A673 (cell line): ENCODE results near the gene MEF2A. TPM values are rescaled to one million over a fixed set of nuclear protein-coding genes. Genes with fewer than 3 reads are reported as not detected.

Source experiments
- BruUV-seq: library from RNA; stranded (reverse); fragments of 400-500 nt; replicated peaks from 2 replicates; lab custom pipeline; 2021; lab: Mats Ljungman, UMichigan
- CTCF ChIA-PET: fragments of 300-600 bp; sonication (Branson Sonifier 250); formaldehyde crosslinking; loops from one replicate; lab custom pipeline; 2022; ENCODE audit warnings: antibody characterized with exemption; lab: Charles Lee
- POLR2A ChIA-PET: fragments of 300-600 bp; sonication (Branson Sonifier 250); formaldehyde crosslinking; loops from one replicate; lab custom pipeline; 2022; ENCODE audit warnings: antibody characterized with exemption; ENCODE audit not compliant: low non-redundant PET; lab: Charles Lee
- DNase-seq: peaks from one replicate; pipeline ENCODE4 v3.0.0-alpha.2; 2015; ENCODE audit warnings: low spot score
- H3K27ac ChIP-seq: fragments of 200-600 bp; sonication (generic); 2 replicates; pipeline ENCODE4 v1.5.1; 2016; ENCODE audit warnings: mixed run types, low read depth, mild to moderate bottlenecking, mixed read lengths, antibody characterized with exemption, low read length; ENCODE audit not compliant: poor library complexity, severe bottlenecking
- H3K27me3 ChIP-seq: fragments of 200-600 bp; sonication (generic); replicated peaks from 2 replicates; pipeline ENCODE4 v1.6.1; 2017; ENCODE audit warnings: mixed run types, low read depth, mild to moderate bottlenecking, mixed read lengths, antibody characterized with exemption, low read length; ENCODE audit not compliant: insufficient read depth, poor library complexity
- H3K36me3 ChIP-seq: fragments of 200-600 bp; sonication (generic); 2 replicates; pipeline ENCODE4 v1.6.1; 2016; ENCODE audit warnings: mixed run types, mild to moderate bottlenecking, mixed read lengths, antibody characterized with exemption, low read length; ENCODE audit not compliant: insufficient read depth, poor library complexity, severe bottlenecking
- H3K4me1 ChIP-seq: fragments of 200-600 bp; sonication (generic); 2 replicates; pipeline ENCODE4 v1.6.1; 2017; ENCODE audit warnings: mixed run types, mild to moderate bottlenecking, mixed read lengths, antibody characterized with exemption, low read length; ENCODE audit not compliant: insufficient read depth, poor library complexity, severe bottlenecking
- H3K4me3 ChIP-seq: fragments of 200-600 bp; sonication (generic); 2 replicates; pipeline ENCODE4 v1.5.1; 2016; ENCODE audit warnings: low read depth, mixed run types, mild to moderate bottlenecking, mixed read lengths, low read length; ENCODE audit not compliant: poor library complexity, severe bottlenecking
- H3K9me3 ChIP-seq: fragments of 200-600 bp; sonication (generic); 2 replicates; pipeline ENCODE4 v1.6.1; 2016; ENCODE audit warnings: mixed run types, low read depth, mild to moderate bottlenecking, mixed read lengths, antibody characterized with exemption, low read length; ENCODE audit not compliant: poor library complexity, severe bottlenecking
- EZH2 ChIP-seq: fragments of 200-600 bp; sonication (generic); IDR thresholded peaks from 2 replicates; pipeline ENCODE4 v1.6.1; 2017; ENCODE audit warnings: borderline replicate concordance, low read depth, mild to moderate bottlenecking, mixed read lengths, antibody characterized with exemption, low read length; ENCODE audit not compliant: poor library complexity, severe bottlenecking
- intact Hi-C: fragments of 100-400 bp; cut with micrococcal nuclease; formaldehyde crosslinking; loops from one replicate; pipeline ENCODE4 v1.10.0; 2022; ENCODE audit not compliant: unreplicated experiment
- total RNA-seq: library from RNA; stranded (reverse); gene quantifications from 2 replicates; pipeline ENCODE4 v1.2.3, GENCODE V29; 2021
- TF ChIP-seq, protein P1 (sequence below): fragments of 300-800, 200-600 bp; sonication (generic); conservative IDR thresholded peaks from 2 replicates; pipeline ENCODE4 v1.5.1; 2017; ENCODE audit warnings: low read depth, mild to moderate bottlenecking, antibody characterized with exemption, low read length, moderate library complexity, mixed read lengths

Gene MEF2A
- total RNA-seq, 1 experiment from 2014 or later: 26.4 TPM

DNA sequence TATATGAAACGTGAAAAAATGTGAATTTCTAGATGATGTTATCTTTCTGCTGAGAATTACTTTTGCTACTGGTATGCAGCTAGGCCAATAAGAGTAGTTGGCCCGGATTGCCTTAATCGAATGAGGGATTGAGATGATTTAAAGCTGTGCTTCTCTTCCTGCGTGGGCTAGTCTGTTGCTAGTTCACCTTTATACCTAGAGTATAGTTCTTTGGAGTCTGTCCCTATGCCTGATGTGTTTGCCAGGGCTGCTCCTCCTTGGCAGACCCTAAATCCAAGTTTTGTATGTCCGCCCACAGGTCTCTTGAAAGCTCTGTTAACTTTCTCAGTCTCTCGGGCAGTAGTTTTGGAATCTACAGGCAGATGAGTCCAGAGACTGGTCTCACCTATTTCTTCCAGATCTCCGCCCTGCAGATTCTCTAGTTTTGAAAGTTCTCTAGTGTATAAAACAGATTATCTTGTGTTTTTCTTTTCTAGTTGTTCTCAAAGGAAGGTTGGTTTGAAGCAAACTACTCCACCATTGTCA lies 64.9 kb downstream of the MEF2A start:
- Histone ChIP-seq H3K27me3 (no peaks in the 10 kb centered on the region), H3K9me3 (peaks cover 2% of the 10 kb centered on the region), H3K27ac (no peak overlapping the region), H3K4me3 (no peak overlapping the region), H3K36me3 (no peaks in the 10 kb centered on the region), H3K4me1 (peaks cover 29% of the 10 kb centered on the region)
- intact Hi-C loops: no loop called here
- no peak for DNase-seq
- POLR2A ChIA-PET: no interaction called here
- no peak for TF ChIP-seq EZH2
- TF ChIP-seq, protein P1, sequence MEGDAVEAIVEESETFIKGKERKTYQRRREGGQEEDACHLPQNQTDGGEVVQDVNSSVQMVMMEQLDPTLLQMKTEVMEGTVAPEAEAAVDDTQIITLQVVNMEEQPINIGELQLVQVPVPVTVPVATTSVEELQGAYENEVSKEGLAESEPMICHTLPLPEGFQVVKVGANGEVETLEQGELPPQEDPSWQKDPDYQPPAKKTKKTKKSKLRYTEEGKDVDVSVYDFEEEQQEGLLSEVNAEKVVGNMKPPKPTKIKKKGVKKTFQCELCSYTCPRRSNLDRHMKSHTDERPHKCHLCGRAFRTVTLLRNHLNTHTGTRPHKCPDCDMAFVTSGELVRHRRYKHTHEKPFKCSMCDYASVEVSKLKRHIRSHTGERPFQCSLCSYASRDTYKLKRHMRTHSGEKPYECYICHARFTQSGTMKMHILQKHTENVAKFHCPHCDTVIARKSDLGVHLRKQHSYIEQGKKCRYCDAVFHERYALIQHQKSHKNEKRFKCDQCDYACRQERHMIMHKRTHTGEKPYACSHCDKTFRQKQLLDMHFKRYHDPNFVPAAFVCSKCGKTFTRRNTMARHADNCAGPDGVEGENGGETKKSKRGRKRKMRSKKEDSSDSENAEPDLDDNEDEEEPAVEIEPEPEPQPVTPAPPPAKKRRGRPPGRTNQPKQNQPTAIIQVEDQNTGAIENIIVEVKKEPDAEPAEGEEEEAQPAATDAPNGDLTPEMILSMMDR: no peak
- CTCF ChIA-PET: no interaction called here
- no TSS peak for BruUV-seq

GRCh38 chr15:99631255-99631654 lies 65.5 kb downstream of the MEF2A start:
- intact Hi-C loops: no loop called here
- no peak overlapping the region for H3K27ac ChIP-seq
- H3K4me3 ChIP-seq: no peak overlapping the region
- TF ChIP-seq, protein P1: no peak
- no peak for TF ChIP-seq EZH2
- POLR2A ChIA-PET: no interaction called here
- no peaks in the 10 kb centered on the region for H3K9me3 ChIP-seq
- BruUV-seq: no TSS peak
- CTCF ChIA-PET: no interaction called here
- H3K36me3 ChIP-seq: no peaks in the 10 kb centered on the region
- DNase-seq: peak; percentile 48
- peaks cover 29% of the 10 kb centered on the region for H3K4me1 ChIP-seq
- H3K27me3 ChIP-seq: no peaks in the 10 kb centered on the region

- intact Hi-C loops: no loop called here
- no peaks in the 10 kb centered on the region for H3K9me3 ChIP-seq
- no peaks in the 10 kb centered on the region for H3K27me3 ChIP-seq
- H3K4me1 ChIP-seq: peaks cover 29% of the 10 kb centered on the region
- H3K36me3 ChIP-seq: no peaks in the 10 kb centered on the region
- H3K4me3 ChIP-seq: no peak overlapping the region
- TF ChIP-seq EZH2: no peak
- TF ChIP-seq, protein P1: no peak
- ChIA-PET POLR2A (no interaction called here), CTCF (no interaction called here)
- BruUV-seq: no TSS peak
- H3K27ac ChIP-seq: no peak overlapping the region
- no peak for DNase-seq
Measured at GRCh38 chr15:99632521-99632920, 66.7 kb downstream of the MEF2A start.
